Keratinocyte (primary cell): ENCODE data around the gene LRRN4. TPM values are rescaled to one million over a fixed set of nuclear protein-coding genes. Genes with fewer than 3 reads are reported as not detected.

Source experiments
- DNase-seq: peaks from one replicate; pipeline ENCODE4 v3.0.0-alpha.2; 2011; ENCODE audit warnings: low read depth, missing footprints, low spot score
- FAIRE-seq: peaks from 2 replicates; lab custom pipeline; 2011; peaks lifted over from hg19 to GRCh38; lab: Jason Lieb, UNC
- H2AFZ ChIP-seq: 2 replicates; pipeline ENCODE4 v1.6.0; 2012; ENCODE audit warnings: low read length, control low read depth, inconsistent platforms; ENCODE audit not compliant: control insufficient read depth
- H3K27ac ChIP-seq: 2 replicates; pipeline ENCODE4 v1.5.1; 2011; ENCODE audit warnings: low read length; ENCODE audit not compliant: control insufficient read depth, insufficient read depth
- H3K27me3 ChIP-seq: 3 replicates; pipeline ENCODE4 v1.6.0; 2011; ENCODE audit warnings: low read length; ENCODE audit not compliant: control insufficient read depth, insufficient read depth; ENCODE audit errors: extremely low read depth
- H3K36me3 ChIP-seq, 2 experiments: 2 replicates in 1 of 2; 3 replicates in 1 of 2; pipeline ENCODE4 v1.5.1; 2011; ENCODE audit warnings: low read length in 2 of 2, mild to moderate bottlenecking in 1 of 2; ENCODE audit not compliant: control insufficient read depth in 2 of 2, insufficient read depth in 2 of 2; ENCODE audit errors: extremely low read depth in 1 of 2
- H3K4me1 ChIP-seq: 3 replicates; pipeline ENCODE4 v1.5.1; 2011; ENCODE audit warnings: low read length; ENCODE audit not compliant: control insufficient read depth, insufficient read depth; ENCODE audit errors: extremely low read depth
- H3K4me2 ChIP-seq: 3 replicates; pipeline ENCODE4 v1.6.0; 2011; ENCODE audit warnings: low read depth, low read length; ENCODE audit not compliant: control insufficient read depth, insufficient read depth; ENCODE audit errors: extremely low read depth
- H3K4me3 ChIP-seq, 3 experiments: fragments of 200-600 bp in 1 of 3; sonication (generic) in 1 of 3; 2 replicates in 2 of 3; 3 replicates in 1 of 3; pipeline ENCODE4 v1.5.1; 2011 to 2016; ENCODE audit warnings: low read length in 3 of 3, mild to moderate bottlenecking in 3 of 3, control low read depth in 2 of 3, inconsistent platforms in 1 of 3, low read depth in 1 of 3, mixed read lengths in 1 of 3, mixed run types in 1 of 3, moderate library complexity in 1 of 3; ENCODE audit not compliant: control insufficient read depth in 2 of 3, insufficient read depth in 2 of 3; ENCODE audit errors: extremely low read depth in 1 of 3
- H3K79me2 ChIP-seq: 2 replicates; pipeline ENCODE4 v1.6.0; 2012; ENCODE audit warnings: low read length; ENCODE audit not compliant: control insufficient read depth, insufficient read depth
- H3K9ac ChIP-seq: 3 replicates; pipeline ENCODE4 v1.6.0; 2011; ENCODE audit warnings: low read length; ENCODE audit not compliant: control insufficient read depth, insufficient read depth; ENCODE audit errors: extremely low read depth
- H3K9me1 ChIP-seq: 3 replicates; pipeline ENCODE4 v1.6.0; 2011; ENCODE audit warnings: low read length; ENCODE audit not compliant: control insufficient read depth, insufficient read depth; ENCODE audit errors: extremely low read depth
- H3K9me3 ChIP-seq: 2 replicates; pipeline ENCODE4 v1.5.1; 2012; ENCODE audit warnings: low read depth, low read length; ENCODE audit not compliant: control insufficient read depth
- H4K20me1 ChIP-seq: 3 replicates; pipeline ENCODE4 v1.6.0; 2011; ENCODE audit warnings: low read length; ENCODE audit not compliant: control insufficient read depth, insufficient read depth; ENCODE audit errors: extremely low read depth
- CTCF ChIP-seq, 3 experiments: IDR thresholded peaks in 1 of 3; conservative IDR thresholded peaks in 1 of 3; optimal IDR thresholded peaks in 1 of 3; 2 replicates in 2 of 3; 3 replicates in 1 of 3; pipeline versions ENCODE3 to v1.5.1; 2011; ENCODE audit warnings: low read length in 3 of 3, mild to moderate bottlenecking in 3 of 3, moderate library complexity in 2 of 3, control low read depth in 1 of 3, inconsistent platforms in 1 of 3; ENCODE audit not compliant: insufficient read depth in 2 of 3; ENCODE audit errors: extremely low read depth in 1 of 3
- EZH2 ChIP-seq: IDR thresholded peaks from one replicate; pipeline ENCODE4 v1.6.1; 2012; ENCODE audit warnings: inconsistent platforms, mild to moderate bottlenecking, low read length, moderate library complexity
- dilution Hi-C: fragments of 300-500 bp; cut with MboI; formaldehyde crosslinking; loops from one replicate; pipeline ENCODE4 v1.7.0; 2020; ENCODE audit warnings: low sequenced_read_pairs; ENCODE audit not compliant: extremely low pct_ligation_motif_present
- polyA plus RNA-seq, 5 experiments: library from polyadenylated mRNA; depleted of rRNA in 3 of 5; stranded (reverse) in 3 of 5; stranded (forward) in 1 of 5; unstranded in 1 of 5; fragments of >200 nt; gene quantifications; 1 replicate in 1 of 5; 2 replicates in 3 of 5; 3 replicates in 1 of 5; pipeline versions ENCODE4 v1.2.1 to v1.2.3, GENCODE V29; 2011 to 2012; ENCODE audit warnings: missing spikeins in 2 of 5, low read depth in 1 of 5, low replicate concordance in 1 of 5

The LRRN4 gene
- polyA plus RNA-seq, 1 donor (not counting 4 experiments of a cell fraction or from before 2014, with no cell fraction given) = 0.14 TPM

GRCh38 chr20:6058684-6059295, 4.9 kb upstream of the LRRN4 start:
- Histone ChIP-seq H3K9ac (no peak overlapping the region), H3K27me3 (peaks cover 4% of the 10 kb centered on the region), H3K27ac (no peak overlapping the region), H3K79me2 (no peaks in the 10 kb centered on the region), H3K4me3 (no peak overlapping the region), H3K4me1 (peaks cover 8% of the 10 kb centered on the region), H3K9me3 (no peaks in the 10 kb centered on the region), H3K9me1 (no peaks in the 10 kb centered on the region), H2AFZ (no peak overlapping the region), H3K4me2 (no peak overlapping the region), H4K20me1 (no peaks in the 10 kb centered on the region), H3K36me3 (no peaks in the 10 kb centered on the region)
- DNase-seq (no peak), FAIRE-seq (no peak)
- dilution Hi-C loops = no loop called here
- TF ChIP-seq EZH2 (no peak), CTCF (optimal IDR thresholded peaks at IDR 0.05 in 1 of 3, IDR thresholded peaks at IDR 0.05 in 1 of 3, conservative IDR thresholded peaks at IDR 0.05 in 1 of 3; ENCODE audit: extremely low read depth in 1 of 3, insufficient read depth in 2 of 3, low read length in 3 of 3) (no peak)

- no peak overlapping the region for H2AFZ ChIP-seq
- H3K9ac ChIP-seq = no peak overlapping the region
- no peak overlapping the region for H3K4me2 ChIP-seq
- no peaks in the 10 kb centered on the region for H3K36me3 ChIP-seq
- H4K20me1 ChIP-seq = no peaks in the 10 kb centered on the region
- TF ChIP-seq CTCF (optimal IDR thresholded peaks at IDR 0.05 in 1 of 3, IDR thresholded peaks at IDR 0.05 in 1 of 3, conservative IDR thresholded peaks at IDR 0.05 in 1 of 3; ENCODE audit: extremely low read depth in 1 of 3, insufficient read depth in 2 of 3, low read length in 3 of 3) = no peak
- no peak for TF ChIP-seq EZH2
- dilution Hi-C loops = no loop called here
- DNase-seq (no peak), FAIRE-seq (no peak)
- no peaks in the 10 kb centered on the region for H3K9me1 ChIP-seq
- no peak overlapping the region for H3K4me3 ChIP-seq
- no peaks in the 10 kb centered on the region for H3K79me2 ChIP-seq
- H3K27me3 ChIP-seq = peaks cover 4% of the 10 kb centered on the region
- H3K27ac ChIP-seq = no peak overlapping the region
- H3K4me1 ChIP-seq = peaks cover 18% of the 10 kb centered on the region
- H3K9me3 ChIP-seq = no peaks in the 10 kb centered on the region
Observed at GRCh38 chr20:6057691-6058090, 3.8 kb upstream of the LRRN4 start.
